ENCODE results near the gene UTS2. TPM values are rescaled to one million over a fixed set of nuclear protein-coding genes. Genes with fewer than 3 reads are reported as not detected.

Gene UTS2
- total and polyA plus RNA-seq, 4 donors, result 0.28 TPM; not detected in 3

DNA sequence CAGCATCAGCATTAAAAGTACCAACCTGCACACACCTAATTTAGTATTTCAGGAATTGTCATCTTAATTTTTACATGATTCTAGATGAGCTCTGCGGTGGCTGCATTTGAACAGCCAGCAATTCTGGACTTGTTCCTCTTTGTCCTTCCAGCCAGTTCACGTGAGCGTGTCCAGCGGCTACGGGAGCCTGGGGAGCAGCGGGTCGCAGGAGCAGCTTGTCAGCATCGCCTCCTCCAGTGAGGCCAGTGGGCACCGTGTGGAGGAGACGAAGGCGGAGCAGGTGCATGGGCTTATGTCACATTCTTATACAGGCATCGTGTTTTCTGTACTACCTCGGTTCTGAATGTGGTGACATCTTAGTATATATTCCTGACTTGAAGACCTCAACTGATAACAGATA lies 43.1 kb downstream of the UTS2 start:
- Histone ChIP-seq H3K9me3 (ENCODE audit: control insufficient read depth in 4 of 4, low read length in 3 of 4) (peaks cover 0 to 9% (median 4%) of the 10 kb centered on the region in 4 donors), H3K9ac (ENCODE audit: low read depth in 1 of 2, low read length in 2 of 2) (no peak overlapping the region), H3K4me1 (ENCODE audit: control insufficient read depth in 4 of 4, insufficient read depth in 4 of 4, low read length in 3 of 4) (no peaks in the 10 kb centered on the region), H3K4me3 (ENCODE audit: low read depth in 1 of 3, low read length in 3 of 3) (no peak overlapping the region), H3K27ac (ENCODE audit: low read depth in 1 of 2, low read length in 2 of 2) (no peak overlapping the region), H3K27me3 (ENCODE audit: control insufficient read depth in 4 of 4, insufficient read depth in 4 of 4, low read length in 3 of 4) (no peaks in the 10 kb centered on the region), H3K36me3 (ENCODE audit: control insufficient read depth in 4 of 4, insufficient read depth in 3 of 4, low read depth in 1 of 4, low read length in 3 of 4) (peaks cover 13 to 83% (median 65%) of the 10 kb centered on the region in 4 donors)
- TF ChIP-seq JUND (IDR thresholded peaks at IDR 0.05) (no peak), HNF4G (IDR thresholded peaks at IDR 0.05) (no peak), REST (IDR thresholded peaks at IDR 0.05) (no peak), EGR1 (IDR thresholded peaks at IDR 0.05; ENCODE audit: low read depth in 2 of 2) (no peak)
- TF ChIP-seq, protein P1, sequence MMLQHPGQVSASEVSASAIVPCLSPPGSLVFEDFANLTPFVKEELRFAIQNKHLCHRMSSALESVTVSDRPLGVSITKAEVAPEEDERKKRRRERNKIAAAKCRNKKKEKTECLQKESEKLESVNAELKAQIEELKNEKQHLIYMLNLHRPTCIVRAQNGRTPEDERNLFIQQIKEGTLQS (IDR thresholded peaks at IDR 0.05), result no peak
- 96% methylated on average over 13 of the region's 13 CpGs for WGBS
- DNase-seq (ENCODE audit: low spot score), result no peak

DNA sequence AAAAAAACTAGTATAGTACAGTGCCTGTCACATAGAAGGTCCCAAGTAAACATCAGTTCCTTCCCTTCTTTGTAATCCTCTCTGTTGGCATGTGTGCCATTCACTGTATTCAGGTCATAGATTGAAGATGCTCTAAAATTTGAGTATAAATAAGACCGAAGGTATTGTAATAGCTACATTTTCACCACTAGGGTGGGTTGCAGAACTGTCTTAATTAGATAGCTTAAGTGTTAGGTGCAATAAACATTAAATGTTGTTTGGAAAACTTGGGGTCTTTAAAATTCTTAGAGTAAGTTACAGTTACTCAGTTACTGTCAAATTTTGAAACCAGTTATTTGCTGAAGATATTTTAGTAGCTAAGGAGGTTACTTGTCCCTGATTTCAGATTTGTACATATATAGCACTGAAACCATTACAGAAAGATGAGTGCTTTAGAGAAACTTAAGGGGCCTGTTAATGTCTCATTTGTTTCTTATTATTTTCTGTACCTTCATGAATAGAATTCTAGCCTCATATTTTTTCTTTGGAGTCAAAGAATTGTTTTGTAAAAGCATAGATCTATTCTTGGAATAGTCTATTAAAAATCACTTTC lies 44.5 kb downstream of the UTS2 start:
- H3K4me1 ChIP-seq (ENCODE audit: control insufficient read depth in 4 of 4, insufficient read depth in 4 of 4, low read length in 3 of 4), result no peaks in the 10 kb centered on the region
- DNase-seq (ENCODE audit: low spot score), result no peak
- H3K4me3 ChIP-seq (ENCODE audit: low read depth in 1 of 3, low read length in 3 of 3), result no peak overlapping the region
- WGBS, result 40% methylated on average over 1 of the region's 1 CpG
- H3K27me3 ChIP-seq (ENCODE audit: control insufficient read depth in 4 of 4, insufficient read depth in 4 of 4, low read length in 3 of 4), result no peaks in the 10 kb centered on the region
- H3K9me3 ChIP-seq (ENCODE audit: control insufficient read depth in 4 of 4, low read length in 3 of 4), result peaks cover 0 to 4% (median 1%) of the 10 kb centered on the region in 4 donors
- peak; percentile 38 for TF ChIP-seq CTCF (IDR thresholded peaks at IDR 0.05; ENCODE audit: low read depth, low read length, missing input control)
- no peak for TF ChIP-seq TAF1 (conservative IDR thresholded peaks at IDR 0.05)
- TF ChIP-seq FOXA2 (IDR thresholded peaks at IDR 0.05), result no peak
- TF ChIP-seq FOXA1 (IDR thresholded peaks at IDR 0.05), result no peak
- TF ChIP-seq, protein P1 (IDR thresholded peaks at IDR 0.05), result no peak
- TF ChIP-seq SP1 (IDR thresholded peaks at IDR 0.05), result no peak
- no peak for TF ChIP-seq HNF4A (conservative IDR thresholded peaks at IDR 0.05)
- peak; percentile 44 to 57 for TF ChIP-seq RAD21 (IDR thresholded peaks at IDR 0.05)
- no peak for TF ChIP-seq GABPA (IDR thresholded peaks at IDR 0.05 in 1 of 2, conservative IDR thresholded peaks at IDR 0.05 in 1 of 2)
- no peak overlapping the region for H3K27ac ChIP-seq (ENCODE audit: low read depth in 1 of 2, low read length in 2 of 2)
- no peak overlapping the region for H3K9ac ChIP-seq (ENCODE audit: low read depth in 1 of 2, low read length in 2 of 2)
- H3K36me3 ChIP-seq (ENCODE audit: control insufficient read depth in 4 of 4, insufficient read depth in 3 of 4, low read depth in 1 of 4, low read length in 3 of 4), result peaks cover 7 to 81% (median 68%) of the 10 kb centered on the region in 4 donors

Measured in liver (tissue), 9 donors.